Colonic mucosa (tissue), 4 donors: Measurements from ENCODE around the gene SLC45A1. TPM values are rescaled to one million over a fixed set of nuclear protein-coding genes. Genes with fewer than 3 reads are reported as not detected.

Source experiments
- DNase-seq: peaks from one replicate; pipeline ENCODE4 v3.0.0-alpha.2; 2020
- H3K27ac ChIP-seq: fragments of 200-600 bp; one replicate; pipeline ENCODE4 v1.8.0; 2021
- H3K27me3 ChIP-seq: fragments of 200-600 bp; one replicate; pipeline ENCODE4 v1.8.0; 2021
- H3K36me3 ChIP-seq: fragments of 200-600 bp; one replicate; pipeline ENCODE4 v1.8.0; 2021
- H3K4me1 ChIP-seq: fragments of 200-600 bp; one replicate; pipeline ENCODE4 v1.8.0; 2021; ENCODE audit warnings: mild to moderate bottlenecking
- H3K4me3 ChIP-seq: fragments of 200-600 bp; one replicate; pipeline ENCODE4 v1.8.0; 2021
- H3K9ac ChIP-seq, 2 donors: one replicate each; pipeline ENCODE4 v1.7.0; 2013; ENCODE audit warnings: control low read depth in 2 of 2, low read depth in 2 of 2, low read length in 2 of 2
- H3K9me3 ChIP-seq: fragments of 200-600 bp; one replicate; pipeline ENCODE4 v1.8.0; 2021
- CTCF ChIP-seq: fragments of 200-600 bp; IDR thresholded peaks from one replicate; pipeline ENCODE4 v1.8.0; 2022; ENCODE audit warnings: antibody characterized with exemption, mild to moderate bottlenecking
- intact Hi-C: fragments of 100-400 bp; cut with DNase I; formaldehyde crosslinking; loops from one replicate; pipeline ENCODE4 v1.14.1; 2022
- total RNA-seq, 2 donors: library from RNA; stranded (reverse); fragmentation: NEBNext Ultra II Directional in 1 of 2; extraction: Animal tissue kit (Norgen Biotek cat#: 25700) in 1 of 2; gene quantifications; one replicate each; pipeline ENCODE4 v1.2.1, GENCODE V29; 2021
- donor health status: healthy.
- donor health status: DM: no; HTN: no; CAD: no.
- donor health status: DM: no; HTN: no; CAD: no.

SLC45A1 gene
- total RNA-seq, 2 donors from 2014 or later: 0.27 to 0.42 TPM

GRCh38 chr1:8374356-8374755, 56.4 kb downstream of the SLC45A1 start:
- Histone ChIP-seq H3K36me3 (no peaks in the 10 kb centered on the region), H3K9me3 (no peaks in the 10 kb centered on the region), H3K4me1 (no peaks in the 10 kb centered on the region), H3K9ac (no peak overlapping the region), H3K4me3 (no peak overlapping the region), H3K27ac (peak overlapping the region; percentile 49), H3K27me3 (no peaks in the 10 kb centered on the region)
- intact Hi-C loops: no loop called here
- no peak for TF ChIP-seq CTCF
- DNase-seq: no peak

GRCh38 chr1:8374812-8375211, 56.9 kb downstream of the SLC45A1 start:
- peak; percentile 44 for TF ChIP-seq CTCF
- no peak overlapping the region for H3K4me3 ChIP-seq
- intact Hi-C loops: no loop called here
- H3K36me3 ChIP-seq: no peaks in the 10 kb centered on the region
- no peaks in the 10 kb centered on the region for H3K4me1 ChIP-seq
- no peaks in the 10 kb centered on the region for H3K27me3 ChIP-seq
- no peak overlapping the region for H3K9ac ChIP-seq
- H3K27ac ChIP-seq: no peak overlapping the region
- DNase-seq: peak; percentile 54
- H3K9me3 ChIP-seq: no peaks in the 10 kb centered on the region

- no peak for DNase-seq
- intact Hi-C loops: no loop called here
- H3K36me3 ChIP-seq: no peaks in the 10 kb centered on the region
These were observed 58.5 kb downstream of the SLC45A1 start for GRCh38 chr1:8376358-8376840.

GRCh38 chr1:8377271-8377981, 59.5 kb downstream of the SLC45A1 start:
- DNase-seq: no peak
- H3K27me3 ChIP-seq: no peaks in the 10 kb centered on the region
- intact Hi-C loops: no loop called here
- no peak overlapping the region for H3K27ac ChIP-seq
- no peak for TF ChIP-seq CTCF
- no peaks in the 10 kb centered on the region for H3K9me3 ChIP-seq
- H3K36me3 ChIP-seq: no peaks in the 10 kb centered on the region
- H3K9ac ChIP-seq: no peak overlapping the region
- H3K4me1 ChIP-seq: no peaks in the 10 kb centered on the region
- H3K4me3 ChIP-seq: no peak overlapping the region

More at GRCh38 chr1:8376358-8376840, 58.5 kb downstream of the SLC45A1 start:
- Histone ChIP-seq H3K9ac (no peak overlapping the region), H3K27ac (no peak overlapping the region), H3K27me3 (no peaks in the 10 kb centered on the region), H3K4me3 (no peak overlapping the region), H3K9me3 (no peaks in the 10 kb centered on the region), H3K4me1 (no peaks in the 10 kb centered on the region)
- TF ChIP-seq CTCF: no peak

- H3K9ac ChIP-seq: no peak overlapping the region
- no peaks in the 10 kb centered on the region for H3K36me3 ChIP-seq
- intact Hi-C loops: no loop called here
- H3K27me3 ChIP-seq: no peaks in the 10 kb centered on the region
- H3K27ac ChIP-seq: no peak overlapping the region
- no peak overlapping the region for H3K4me3 ChIP-seq
- no peak for DNase-seq
- TF ChIP-seq CTCF: no peak
- H3K4me1 ChIP-seq: no peaks in the 10 kb centered on the region
- H3K9me3 ChIP-seq: no peaks in the 10 kb centered on the region
These were observed 60.3 kb downstream of the SLC45A1 start for GRCh38 chr1:8378178-8378577.
